HG03521 (cell line): ENCODE measurements around the gene TC2N.
A peak's percentile ranks its signal among the peaks of the same experiment; 100 is the strongest.
"Not testable (repeated sequence)": the region's sequence is repeated elsewhere in the genome, so short reads cannot be mapped to it uniquely, and the experiment has no call there.

ENCODE experiments used
- ATAC-seq: cut with Tn5 transposase; IDR thresholded peaks from one replicate; pipeline ENCODE4 v1.9.1; 2021; ENCODE audit warnings: mild to moderate bottlenecking, moderate library complexity; ENCODE audit not compliant: unreplicated experiment

Gene TC2N

DNA sequence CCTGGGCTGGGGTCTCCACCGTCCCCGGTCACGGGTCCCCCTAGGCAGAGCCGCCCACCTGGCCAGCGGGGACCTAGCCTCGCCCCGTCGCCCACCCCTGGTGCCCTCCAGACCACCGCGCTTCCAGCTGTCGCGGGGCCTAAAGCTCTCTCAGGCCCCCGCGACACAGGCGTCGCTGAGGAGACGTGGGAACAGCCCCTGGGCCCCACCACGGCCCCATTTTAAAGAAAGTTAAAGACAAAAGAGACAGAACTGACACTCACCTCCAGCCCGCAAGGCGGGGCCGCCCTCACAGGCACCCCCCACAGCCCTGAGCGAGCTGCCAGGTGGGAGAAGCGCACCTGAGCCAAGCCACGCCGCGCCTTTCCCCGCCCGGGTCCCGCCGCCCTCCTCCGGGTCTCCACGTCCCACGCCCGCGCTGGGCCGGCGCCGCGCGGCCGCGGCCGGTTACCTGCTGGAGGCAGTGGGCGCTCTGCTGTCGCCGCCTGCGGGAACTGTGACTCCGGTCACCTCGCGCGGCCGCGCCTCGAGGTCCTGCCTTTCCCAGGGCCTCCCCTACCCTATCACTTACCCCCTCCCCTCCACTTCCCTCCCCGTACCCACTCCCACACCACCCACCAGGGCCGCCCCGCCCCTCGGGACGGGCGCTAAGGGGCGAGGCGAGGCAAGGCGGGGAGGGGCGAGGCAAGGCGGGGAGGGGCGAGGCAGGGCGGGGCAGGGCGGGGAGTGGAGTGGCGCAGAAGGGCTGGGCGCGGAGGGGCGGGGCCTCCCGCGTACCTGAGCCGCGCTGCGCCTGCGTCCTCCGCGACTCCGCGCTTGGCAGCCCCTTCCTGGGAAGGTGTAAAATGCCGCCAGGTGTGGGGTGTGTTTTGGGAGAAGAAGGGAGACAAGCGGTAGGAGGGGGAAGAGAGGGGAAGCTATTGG is 31.2 kb downstream of the TC2N start:
- peak; percentile 61 for ATAC-seq

DNA sequence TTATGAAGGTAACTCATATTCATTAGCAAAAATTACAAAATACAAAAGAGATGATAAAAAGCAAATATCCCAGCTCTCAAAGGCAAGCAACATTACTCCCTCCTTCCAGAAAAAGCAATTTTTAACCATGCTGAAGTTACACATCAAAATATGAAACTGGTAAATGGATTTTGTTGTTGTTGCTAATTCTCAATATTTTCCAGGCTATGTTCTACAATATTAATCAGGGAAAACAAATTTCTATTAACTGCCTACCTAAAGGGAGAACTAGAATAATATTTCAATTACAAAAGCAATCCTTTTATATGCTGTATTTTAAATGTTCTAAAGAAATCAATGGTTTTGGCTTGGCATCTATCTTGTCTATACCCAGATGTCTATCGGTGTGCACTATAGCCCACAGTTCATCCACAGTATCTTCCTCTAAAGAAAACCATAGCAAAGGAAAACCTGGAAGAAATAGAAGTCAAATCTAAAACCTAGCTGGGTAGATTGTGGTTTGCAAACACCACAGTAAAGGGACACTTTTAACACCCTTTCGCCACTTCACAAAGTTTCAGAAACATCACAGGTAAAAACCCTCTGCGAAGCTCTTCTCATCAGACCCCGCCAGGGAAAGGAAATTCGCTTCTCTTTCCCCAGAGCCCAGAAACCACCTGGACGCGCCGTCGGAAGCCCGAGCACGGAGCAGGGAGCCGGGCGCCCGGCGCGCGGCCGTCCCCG is 32.0 kb downstream of the TC2N start:
- no peak for ATAC-seq

DNA sequence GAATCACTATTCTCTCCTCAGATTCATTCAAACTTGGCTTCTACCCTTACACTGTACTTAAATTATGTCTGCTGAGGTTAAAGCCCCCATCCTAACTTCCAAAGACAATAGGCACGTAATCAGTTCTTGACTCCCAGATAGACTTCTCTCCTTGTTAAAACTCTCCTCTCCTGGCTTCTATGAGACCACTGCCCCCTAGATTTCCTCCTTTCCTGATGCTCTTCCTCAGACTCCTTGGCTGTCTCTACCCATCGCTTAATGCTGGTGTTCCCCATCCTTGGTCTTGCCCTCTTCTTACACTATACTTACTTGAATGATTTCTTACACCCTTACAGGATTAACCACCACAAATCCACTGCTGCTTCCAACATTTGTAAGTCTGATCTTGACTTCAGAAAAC is 32.8 kb downstream of the TC2N start:
- no peak for ATAC-seq

DNA sequence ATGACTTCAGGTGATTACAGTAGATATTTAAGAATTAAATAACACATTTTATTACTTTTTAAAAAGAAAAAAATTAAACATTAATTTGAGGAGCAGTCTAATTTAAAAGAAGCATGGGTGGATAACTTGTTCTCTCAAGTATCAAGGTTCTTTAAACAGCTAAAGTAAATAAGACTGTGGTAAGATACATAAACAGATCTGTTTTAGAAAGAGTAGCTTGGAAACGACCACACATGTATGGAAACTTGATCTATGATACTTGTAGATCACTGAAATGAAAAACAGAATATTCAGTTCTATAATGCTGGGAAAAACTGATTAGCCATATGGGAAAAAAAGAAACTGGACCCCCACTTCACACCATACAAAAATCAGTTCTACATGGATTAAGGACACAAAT is 36.0 kb downstream of the TC2N start:
- ATAC-seq, result no peak

DNA sequence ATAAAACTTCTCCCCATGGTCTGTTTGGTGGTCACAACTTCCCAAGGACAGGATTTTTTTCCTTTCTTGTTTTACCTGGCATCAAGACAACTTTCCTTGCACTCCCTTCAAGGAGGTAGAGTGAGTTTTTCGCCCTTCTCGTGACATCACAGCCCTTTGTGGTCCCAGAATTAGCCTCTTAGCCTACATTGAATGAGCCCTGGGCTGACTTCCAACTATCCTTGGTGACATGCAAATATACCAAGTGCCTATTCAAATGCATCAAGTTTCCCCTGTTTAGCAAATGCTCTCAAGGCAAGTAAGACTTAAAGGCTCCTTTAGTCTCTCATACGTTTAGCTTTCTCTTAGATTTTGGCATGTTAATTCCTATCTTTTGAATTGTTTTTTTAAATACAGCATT is 36.6 kb downstream of the TC2N start:
- ATAC-seq, result peak; percentile 75

DNA sequence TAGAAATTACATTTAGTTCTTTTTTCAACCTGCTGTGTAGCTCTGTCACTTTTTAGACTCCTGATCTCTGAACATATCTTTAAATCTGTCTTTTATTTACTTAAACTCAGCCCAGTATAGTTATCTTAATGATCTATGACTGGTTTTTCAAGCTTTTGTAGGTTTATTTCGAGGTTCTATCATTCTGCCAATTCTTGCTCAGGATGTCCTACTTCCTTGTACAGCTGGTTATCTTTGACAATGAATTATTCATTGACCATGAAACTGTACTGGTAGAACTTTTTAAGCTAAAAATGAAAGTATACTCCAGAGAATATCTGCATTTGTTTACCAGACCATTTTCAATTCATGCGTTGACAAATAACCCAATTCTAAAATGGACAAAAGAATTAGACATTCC is 37.8 kb downstream of the TC2N start:
- ATAC-seq, result no peak

DNA sequence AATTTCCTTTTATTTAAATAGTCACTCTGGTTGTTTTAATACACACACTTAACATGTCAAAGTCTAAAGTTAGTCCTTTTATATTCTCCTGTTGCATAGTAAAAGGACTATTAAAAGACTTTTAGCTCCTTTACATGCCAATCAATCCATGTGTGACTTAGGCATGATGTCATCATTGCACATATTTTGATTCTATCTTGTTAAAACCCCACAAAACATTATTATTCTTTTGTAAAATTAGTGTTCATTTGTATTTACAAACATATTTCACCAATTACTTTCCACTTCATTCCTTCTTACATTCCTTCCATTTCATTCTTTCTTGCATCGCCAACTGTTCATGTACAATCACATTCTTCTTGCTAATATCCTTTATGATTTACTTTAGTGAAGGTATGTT is 39.6 kb downstream of the TC2N start:
- no peak for ATAC-seq

DNA sequence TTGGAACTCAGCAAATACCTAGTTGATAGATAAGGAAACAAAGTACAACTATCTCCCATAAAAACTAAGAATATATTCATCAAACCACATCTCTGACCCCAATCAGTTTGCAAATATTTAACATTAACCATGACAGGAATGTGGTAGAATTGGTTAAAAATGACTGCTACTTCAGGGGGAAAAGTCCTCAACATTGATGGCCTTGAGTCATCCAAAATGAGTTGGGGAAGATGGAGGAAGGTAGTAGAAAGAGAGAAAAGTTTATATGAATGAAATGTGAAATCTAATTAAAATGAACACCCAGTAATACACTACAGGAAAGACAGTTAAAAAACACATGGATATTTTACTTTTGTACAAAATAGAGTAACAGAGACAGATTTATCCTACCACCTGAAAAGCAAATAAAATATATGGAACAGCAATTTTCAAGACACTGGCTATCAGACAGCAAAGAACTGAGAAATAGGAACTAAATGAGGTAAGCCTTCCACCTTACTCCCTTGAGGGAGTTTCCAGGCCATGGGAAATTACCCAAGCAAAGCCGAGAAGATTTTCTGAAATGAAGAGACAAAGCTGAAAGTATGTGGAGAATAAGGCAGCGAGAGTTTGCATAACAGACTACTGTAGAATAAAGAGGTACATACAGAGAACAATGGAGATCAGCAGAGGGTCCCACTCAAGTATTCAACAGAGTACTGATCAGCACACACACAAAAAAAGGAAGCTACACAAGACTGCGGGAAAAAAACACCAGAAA is 49.6 kb downstream of the TC2N start:
- no peak for ATAC-seq

DNA sequence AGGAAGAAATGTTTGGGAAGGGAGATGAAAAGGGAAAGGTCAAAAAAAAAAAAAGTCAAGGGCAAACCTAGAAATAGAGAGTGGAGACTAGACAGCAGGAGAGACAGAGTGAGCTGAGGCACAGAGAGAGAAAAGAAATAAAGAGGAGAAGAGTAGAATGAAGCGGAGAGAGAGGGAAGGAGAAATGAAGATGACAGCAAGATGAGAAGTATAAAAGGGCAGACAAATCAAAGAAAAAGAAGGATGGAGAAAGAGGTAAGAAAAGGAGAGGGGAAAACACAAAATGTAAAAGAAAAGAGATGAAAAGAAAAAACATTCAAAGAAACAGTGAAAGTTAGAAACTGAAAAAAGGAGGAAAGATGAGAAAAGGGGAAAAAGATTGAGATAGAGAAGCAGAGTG is 53.0 kb downstream of the TC2N start:
- ATAC-seq, result no peak

DNA sequence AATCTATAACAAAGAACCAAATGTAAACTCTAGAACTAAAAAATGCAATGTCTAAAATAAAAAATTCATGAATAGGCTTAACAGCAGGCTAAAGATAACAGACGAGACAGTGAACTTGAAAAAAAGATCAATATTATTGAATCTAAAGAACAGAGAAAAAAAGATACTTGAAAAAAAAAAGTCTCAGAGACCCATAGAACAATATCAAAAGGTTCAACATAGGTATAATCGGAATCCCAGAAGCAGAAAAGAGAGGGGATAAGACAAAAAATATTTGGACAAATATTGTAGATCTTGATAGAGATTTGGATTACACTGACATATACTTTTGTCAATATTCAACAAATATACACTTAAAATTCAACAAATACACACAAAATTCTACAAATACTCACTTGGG is 56.6 kb downstream of the TC2N start:
- ATAC-seq, result no peak

DNA sequence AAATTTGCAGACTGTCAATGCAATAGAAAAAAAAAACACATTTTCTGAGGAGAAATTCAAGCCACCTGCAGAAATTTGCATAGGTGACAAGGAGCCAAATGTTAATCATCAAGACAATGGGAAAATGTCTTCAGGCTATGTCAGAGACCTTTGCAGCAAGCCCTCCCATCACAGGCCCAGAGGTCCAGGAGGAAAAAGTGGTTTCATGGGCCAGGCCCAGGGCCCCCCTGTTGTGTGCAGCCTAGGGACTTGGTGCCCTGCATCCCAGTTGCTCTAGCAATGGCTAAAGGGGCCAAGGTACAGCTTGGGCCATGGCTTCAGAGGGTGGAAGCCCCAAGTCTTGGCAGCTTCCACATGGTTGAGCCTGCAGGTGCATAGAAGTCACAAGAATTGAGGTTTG is 60.6 kb downstream of the TC2N start:
- no peak for ATAC-seq

DNA sequence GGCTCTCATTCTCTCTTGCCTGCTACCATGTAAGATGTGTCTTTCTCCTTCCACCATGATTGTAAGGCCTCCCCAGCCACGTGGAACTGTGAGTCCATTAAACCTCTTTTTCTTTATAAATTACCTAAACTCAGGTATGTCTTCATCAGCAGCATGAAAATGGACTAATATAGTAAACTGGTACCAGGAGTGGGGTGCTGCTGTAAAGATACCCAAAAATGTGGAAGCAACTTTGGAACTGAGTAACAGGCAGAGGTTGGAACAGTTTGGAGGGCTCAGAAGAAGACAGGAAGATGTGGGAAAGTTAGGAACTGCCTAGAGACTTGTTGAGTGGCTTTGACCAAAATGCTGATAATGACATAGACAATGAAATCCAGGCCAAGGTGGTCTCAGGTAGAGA is 61.2 kb downstream of the TC2N start:
- ATAC-seq, result not testable (repeated sequence)

DNA sequence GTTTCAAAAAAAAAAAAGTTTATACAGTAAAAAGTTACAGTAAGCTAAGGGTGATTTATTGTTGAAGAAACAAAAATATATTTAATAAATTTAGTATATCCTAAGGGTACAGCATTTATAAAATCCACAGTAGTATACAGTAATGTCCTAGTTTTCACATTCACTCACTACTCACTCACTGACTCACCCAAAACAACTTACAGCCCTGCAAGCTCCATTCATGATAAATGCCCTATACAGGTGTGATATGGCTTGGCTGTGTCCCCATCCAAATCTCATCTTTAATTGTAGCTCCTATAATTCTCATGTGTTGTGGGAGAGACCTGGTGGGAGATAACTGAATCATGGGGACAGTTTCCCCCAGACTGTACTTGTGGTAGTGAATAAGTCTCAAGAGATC is 61.7 kb downstream of the TC2N start:
- no peak for ATAC-seq

DNA sequence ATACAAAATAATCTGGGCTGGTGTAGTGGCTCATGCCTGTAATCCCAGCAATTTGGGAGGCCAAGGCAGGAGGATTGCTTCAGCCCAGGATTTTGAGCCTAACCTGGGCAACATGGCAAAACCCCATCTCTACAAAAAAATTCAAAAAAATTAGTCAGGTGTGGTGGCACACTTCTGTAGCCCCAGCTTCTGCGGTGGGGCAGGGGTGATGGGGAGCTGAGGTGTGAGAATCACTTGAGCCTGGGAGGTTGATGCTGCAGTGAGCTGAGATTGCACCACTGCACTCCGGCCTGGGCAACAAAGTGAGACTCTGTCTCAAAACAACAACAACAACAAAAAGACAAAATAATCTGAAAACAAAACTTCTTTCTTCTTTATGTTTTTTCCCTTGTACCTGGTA is 66.0 kb downstream of the TC2N start:
- no peak for ATAC-seq

DNA sequence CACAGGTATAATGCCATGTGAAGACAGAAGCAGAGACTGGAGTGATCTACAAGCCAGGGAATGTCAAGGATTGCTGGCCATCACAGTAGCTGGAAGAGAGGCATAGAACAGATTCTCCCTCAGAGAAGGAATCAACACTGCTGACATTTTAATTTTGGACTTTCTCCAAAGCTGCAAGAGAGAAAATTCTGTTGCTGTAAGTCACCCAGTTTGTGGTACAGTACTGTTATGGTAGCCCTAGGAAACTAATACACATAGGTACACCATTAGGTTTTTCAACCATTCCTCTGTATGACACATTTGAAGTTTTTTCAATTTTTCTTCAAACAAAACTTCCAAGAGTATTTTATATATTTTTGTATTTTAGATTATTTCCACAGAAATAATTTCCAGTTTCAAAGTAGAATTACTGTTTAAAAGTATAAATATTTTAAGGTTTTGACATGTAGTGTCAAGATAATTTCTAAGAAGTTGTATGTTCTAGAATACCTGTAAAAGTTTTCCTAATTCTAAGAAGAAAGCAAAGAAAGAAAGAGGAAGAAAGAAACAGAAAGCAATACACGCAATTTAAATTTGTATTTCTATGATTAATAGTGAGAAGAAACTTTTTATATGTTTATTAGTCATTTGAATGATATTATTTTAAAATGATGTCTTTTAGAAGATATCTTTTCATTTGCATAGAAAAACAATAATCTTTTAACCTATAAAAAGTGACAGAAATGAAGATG is 70.6 kb downstream of the TC2N start:
- no peak for ATAC-seq

DNA sequence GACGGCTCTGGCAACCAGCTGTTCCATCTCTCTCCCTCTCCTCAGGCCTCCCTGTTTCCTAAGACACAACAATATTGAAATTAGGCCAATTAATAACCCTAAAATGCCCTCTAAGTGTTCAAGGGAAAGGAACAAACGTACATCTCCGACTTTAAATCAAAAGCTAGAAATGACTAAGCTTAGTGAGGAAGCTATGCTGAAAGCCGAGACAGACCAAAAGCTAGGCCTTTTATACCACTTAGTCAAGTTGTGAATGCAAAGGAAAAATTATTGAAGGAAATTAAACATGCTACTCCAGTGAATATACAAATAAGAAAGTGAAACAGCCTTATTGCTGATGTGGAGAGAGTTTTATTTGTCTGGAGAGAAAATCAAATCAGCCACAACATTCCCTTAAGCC is 73.6 kb downstream of the TC2N start:
- ATAC-seq, result no peak

DNA sequence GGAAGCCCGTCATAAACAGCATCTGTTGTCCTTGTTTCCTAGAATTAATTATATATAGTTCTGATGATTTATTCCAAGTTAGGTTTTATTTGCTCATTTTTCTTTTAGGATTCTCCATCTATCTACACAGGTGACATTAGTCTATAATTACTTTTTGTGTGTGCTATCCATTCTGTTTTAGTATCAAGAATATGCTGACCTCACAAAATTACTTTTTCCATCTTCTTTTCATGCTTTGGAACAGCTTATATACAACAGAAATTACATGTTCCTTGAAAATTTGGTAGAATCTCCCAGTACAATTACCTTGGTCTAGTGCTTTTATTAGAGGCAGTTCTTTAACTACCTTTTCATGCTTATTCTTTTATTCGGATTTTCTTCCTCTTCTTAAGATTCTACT is 81.1 kb downstream of the TC2N start:
- no peak for ATAC-seq

DNA sequence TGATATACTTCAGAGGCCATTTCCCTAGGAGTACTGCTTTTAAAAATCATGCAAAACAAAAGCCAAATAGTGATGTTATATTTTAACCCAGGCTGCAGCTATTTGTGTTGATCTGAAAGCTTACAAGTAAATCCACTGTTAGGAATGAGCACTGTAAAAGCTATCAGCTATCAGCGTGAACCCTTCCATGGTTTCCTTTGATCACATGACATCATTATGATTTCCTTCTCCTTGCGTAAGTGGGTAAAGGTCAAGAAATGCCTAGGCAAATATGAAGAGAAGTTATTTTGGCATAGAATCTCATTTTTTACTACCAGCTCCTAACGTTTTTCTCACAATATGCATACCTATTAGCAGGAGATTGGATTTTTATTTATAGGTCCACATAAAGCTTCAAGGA is 86.9 kb downstream of the TC2N start:
- no peak for ATAC-seq

DNA sequence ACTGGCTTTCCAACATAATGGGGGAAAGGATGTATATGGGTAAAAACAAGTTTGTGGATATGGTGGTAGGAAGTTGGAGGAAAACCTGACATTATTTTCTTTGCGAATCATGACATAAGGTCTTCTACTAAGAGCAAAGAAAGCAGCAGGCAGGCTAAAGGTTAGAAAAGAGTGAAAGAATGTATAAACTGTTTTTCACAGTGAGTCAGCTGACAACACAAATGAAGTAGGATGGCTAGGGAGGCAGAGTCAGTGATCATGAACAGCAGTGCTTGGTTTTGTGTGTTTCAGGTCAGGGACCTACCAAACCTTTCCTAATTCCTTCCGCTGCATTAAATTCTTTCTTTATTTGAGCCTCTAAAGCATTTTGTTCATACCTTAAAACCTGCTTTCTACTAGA is 89.1 kb downstream of the TC2N start:
- ATAC-seq, result no peak

DNA sequence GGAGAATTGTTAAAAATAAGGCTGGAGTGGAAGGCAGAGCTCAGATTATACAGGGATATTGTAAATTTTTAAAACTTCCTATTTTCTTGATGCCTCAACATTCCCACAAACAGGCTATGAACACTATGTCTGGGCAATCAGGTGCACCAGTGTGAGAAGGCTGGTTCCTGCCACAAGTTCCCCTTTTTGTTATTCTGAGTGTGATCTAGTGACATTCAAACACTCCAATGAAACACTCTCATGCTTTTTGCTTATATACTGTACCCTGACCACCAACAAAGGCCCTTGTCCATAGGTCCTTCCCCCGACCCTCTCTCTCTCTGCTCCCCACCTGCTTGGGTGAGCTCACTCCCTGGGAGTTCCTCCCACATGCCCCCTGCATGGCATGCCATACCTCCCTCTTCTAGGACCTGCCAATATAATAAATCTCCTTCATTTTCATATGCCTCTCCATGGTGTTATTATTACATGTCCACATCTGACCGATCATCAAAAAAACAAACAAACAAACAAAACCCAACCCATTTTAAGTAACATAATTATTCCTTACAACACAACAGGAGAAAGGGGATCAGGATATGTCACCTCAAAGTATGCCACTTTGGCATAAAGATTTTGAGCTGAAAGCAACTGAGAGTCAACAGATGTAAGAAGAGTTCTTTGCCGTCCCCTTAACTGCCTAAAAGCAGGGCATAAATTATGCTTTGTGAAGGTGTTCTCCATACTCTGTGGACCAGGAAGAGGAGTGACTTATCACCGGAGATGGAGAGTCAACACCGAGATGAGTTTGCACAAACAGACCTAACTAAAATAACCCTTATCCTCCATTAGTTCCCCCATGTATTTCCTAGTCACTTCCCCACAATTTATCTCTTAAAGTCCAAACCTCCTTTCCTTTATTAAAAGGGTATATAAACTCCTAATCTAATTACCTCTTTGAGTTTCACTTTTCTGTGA is 92.9 kb downstream of the TC2N start:
- ATAC-seq, result no peak
